HG02798 (cell line): Measurements from ENCODE around the gene CLTB.

Experiments
- ATAC-seq: cut with Tn5 transposase; IDR thresholded peaks from one replicate; pipeline ENCODE4 v1.9.1; 2021; ENCODE audit warnings: mild to moderate bottlenecking; ENCODE audit not compliant: unreplicated experiment, poor library complexity

CLTB gene

GRCh38 chr5:176359658-176360057 lies 56.7 kb downstream of the CLTB start:
- no peak for ATAC-seq

DNA sequence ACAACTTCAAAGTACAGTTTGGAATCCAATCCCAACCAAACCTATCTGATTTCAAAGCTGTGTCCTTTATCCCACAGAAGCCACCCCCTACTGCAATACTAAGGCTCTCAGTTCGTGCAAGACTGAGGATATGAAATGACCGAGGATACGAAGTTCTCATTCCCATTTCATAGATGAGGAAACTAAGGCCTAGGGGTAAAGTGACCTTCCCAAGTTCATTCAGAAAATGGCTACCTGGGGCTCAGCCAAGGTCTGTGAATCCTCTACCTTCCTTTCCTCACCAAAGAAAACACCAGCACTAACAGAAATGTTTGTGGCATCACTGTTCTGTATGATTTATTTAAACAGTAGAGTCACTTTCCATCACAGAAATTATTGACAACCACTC lies 60.2 kb downstream of the CLTB start:
- no peak for ATAC-seq

DNA sequence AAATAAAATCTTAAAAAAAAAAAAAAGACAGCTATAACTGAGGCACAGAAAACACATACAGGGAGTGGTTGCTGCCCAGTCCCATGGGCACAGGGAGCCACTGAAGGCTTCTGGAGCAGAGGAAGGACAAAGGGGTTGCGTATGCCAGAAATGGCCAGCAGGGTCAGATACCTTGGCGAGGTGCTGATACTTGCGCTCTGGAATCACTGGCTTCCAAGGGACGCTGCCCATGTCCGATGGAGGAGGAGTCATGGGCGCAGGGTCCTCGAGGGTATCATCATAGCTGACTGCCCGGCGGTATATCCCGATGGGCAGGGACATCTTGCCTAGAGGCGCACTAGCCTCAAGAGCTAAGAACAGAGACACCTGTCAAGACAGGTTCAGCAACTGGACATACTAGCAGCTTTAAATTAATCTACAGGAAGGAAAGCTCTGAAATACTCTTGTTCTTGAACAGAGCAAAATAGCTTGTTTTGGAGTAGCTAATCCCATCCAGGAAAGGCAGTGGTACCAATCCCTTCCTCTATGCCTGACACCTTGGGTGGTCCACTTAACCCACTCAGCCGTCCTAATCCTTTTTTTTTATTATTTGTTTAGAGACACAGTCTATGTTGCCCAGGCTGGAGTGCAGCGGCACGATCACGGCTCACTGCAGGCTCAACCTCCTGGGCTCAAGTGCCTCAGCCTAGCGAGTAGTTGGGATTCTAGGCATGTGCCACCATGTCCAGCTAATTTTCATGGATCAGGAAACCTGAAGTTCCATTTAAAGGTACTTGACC lies 60.8 kb downstream of the CLTB start:
- ATAC-seq: no peak

- ATAC-seq: no peak
Observed at GRCh38 chr5:176353533-176353932, 62.8 kb downstream of the CLTB start.

- ATAC-seq: no peak
Observed at GRCh38 chr5:176352116-176352878, 64.0 kb downstream of the CLTB start.

GRCh38 chr5:176350416-176350815 lies 65.9 kb downstream of the CLTB start:
- ATAC-seq: no peak

- no peak for ATAC-seq
Observed at GRCh38 chr5:176342766-176343458, 73.4 kb downstream of the CLTB start.
